Naive thymus-derived CD4-positive, alpha-beta T cell (primary cell): ENCODE results near the gene NPAS2. TPM values are rescaled to one million over a fixed set of nuclear protein-coding genes. Genes with fewer than 3 reads are reported as not detected.

Experiments used
- ATAC-seq: fragments of 150-1000 bp; cut with Tn5 transposase; 2 replicates; pipeline ENCODE4 v1.10.0; 2021; ENCODE audit warnings: mild to moderate bottlenecking, moderate library complexity
- CTCF ChIA-PET: fragments of 350-600 bp; sonication (Branson Sonifier 250); formaldehyde crosslinking; loops from one replicate; lab custom pipeline; 2021; ENCODE audit warnings: antibody characterized with exemption; lab: Charles Lee
- POLR2A ChIA-PET: fragments of 350-600 bp; sonication (Branson Sonifier 250); formaldehyde crosslinking; loops from one replicate; lab custom pipeline; 2021; ENCODE audit warnings: antibody characterized with exemption, inconsistent platforms; lab: Charles Lee
- DNase-seq, 9 donors: peaks; one replicate each; pipeline versions ENCODE4 v3.0.0 to v3.0.0-alpha.2; 2020 to 2022; ENCODE audit warnings: mixed read lengths in 1 of 9
- H3K27ac ChIP-seq: one replicate; pipeline ENCODE4 v1.7.0; 2013; ENCODE audit warnings: mild to moderate bottlenecking, low read depth, low read length, moderate library complexity
- H3K27me3 ChIP-seq, 2 donors: one replicate each; pipeline ENCODE4 v1.7.0; 2013; ENCODE audit warnings: low read length in 2 of 2, mild to moderate bottlenecking in 2 of 2, moderate library complexity in 2 of 2; ENCODE audit not compliant: control insufficient read depth in 2 of 2, insufficient read depth in 2 of 2
- H3K36me3 ChIP-seq, 3 experiments: 1 replicate in 2 of 3; 2 replicates in 1 of 3; pipeline ENCODE4 v1.7.0; 2013; ENCODE audit warnings: low read length in 3 of 3, mild to moderate bottlenecking in 3 of 3, moderate library complexity in 1 of 3; ENCODE audit not compliant: insufficient read depth in 3 of 3, control insufficient read depth in 2 of 3
- H3K4me1 ChIP-seq, 2 donors: one replicate each; pipeline ENCODE4 v1.7.0; 2013; ENCODE audit warnings: low read length in 2 of 2, mild to moderate bottlenecking in 2 of 2, moderate library complexity in 1 of 2; ENCODE audit not compliant: control insufficient read depth in 2 of 2, insufficient read depth in 2 of 2
- H3K4me3 ChIP-seq: 2 replicates; pipeline ENCODE4 v1.7.0; 2013; ENCODE audit warnings: mild to moderate bottlenecking, low read length
- H3K9me3 ChIP-seq, 3 experiments: 1 replicate in 2 of 3; 2 replicates in 1 of 3; pipeline ENCODE4 v1.7.0; 2013; ENCODE audit warnings: low read length in 3 of 3; ENCODE audit not compliant: control insufficient read depth in 2 of 3
- H3K27ac Mint-ChIP-seq, 9 donors: one replicate each; pipeline ENCODE4 v1.8.0; 2020 to 2022; ENCODE audit warnings: mixed read lengths in 9 of 9, mild to moderate bottlenecking in 8 of 9, moderate library complexity in 5 of 9, inconsistent platforms in 2 of 9
- H3K27me3 Mint-ChIP-seq, 5 donors: one replicate each; pipeline ENCODE4 v1.8.0; 2021 to 2022; ENCODE audit warnings: mixed read lengths in 5 of 5, mild to moderate bottlenecking in 1 of 5
- H3K36me3 Mint-ChIP-seq, 5 donors: one replicate each; pipeline ENCODE4 v1.8.0; 2020 to 2022; ENCODE audit warnings: mixed read lengths in 5 of 5, mild to moderate bottlenecking in 3 of 5, inconsistent platforms in 1 of 5
- H3K4me1 Mint-ChIP-seq, 7 donors: one replicate each; pipeline ENCODE4 v1.8.0; 2020 to 2022; ENCODE audit warnings: mixed read lengths in 7 of 7, mild to moderate bottlenecking in 3 of 7, inconsistent platforms in 1 of 7
- H3K4me3 Mint-ChIP-seq, 10 donors: one replicate each; pipeline ENCODE4 v1.8.0; 2020 to 2022; ENCODE audit warnings: mild to moderate bottlenecking in 10 of 10, mixed read lengths in 10 of 10, moderate library complexity in 6 of 10, inconsistent platforms in 2 of 10
- H3K9me3 Mint-ChIP-seq, 11 donors: one replicate each; pipeline ENCODE4 v1.8.0; 2020 to 2022; ENCODE audit warnings: mixed read lengths in 11 of 11, mild to moderate bottlenecking in 4 of 11, inconsistent platforms in 1 of 11, moderate library complexity in 1 of 11
- intact Hi-C, 2 donors: fragments of 100-400 bp; cut with micrococcal nuclease; formaldehyde crosslinking; loops; one replicate each; pipeline ENCODE4 v1.15.1; 2023
- polyA plus RNA-seq, 2 donors: library from polyadenylated mRNA; unstranded; fragments of 300-500 nt; fragmentation: Illumina TruSeq; gene quantifications; one replicate each; pipeline ENCODE4 v1.2.3, GENCODE V29; 2021
- total RNA-seq, 6 experiments: library from RNA in 5 of 6; stranded (reverse) in 5 of 6; gene quantifications; 1 replicate in 5 of 6; 2 replicates in 1 of 6; pipeline ENCODE4 v1.2.3 and lab custom pipeline; 2021 to 2026

Gene NPAS2
- total and polyA plus RNA-seq, 7 experiments from 2014 or later = 1.2 to 15.0 (median 8.3) TPM

DNA sequence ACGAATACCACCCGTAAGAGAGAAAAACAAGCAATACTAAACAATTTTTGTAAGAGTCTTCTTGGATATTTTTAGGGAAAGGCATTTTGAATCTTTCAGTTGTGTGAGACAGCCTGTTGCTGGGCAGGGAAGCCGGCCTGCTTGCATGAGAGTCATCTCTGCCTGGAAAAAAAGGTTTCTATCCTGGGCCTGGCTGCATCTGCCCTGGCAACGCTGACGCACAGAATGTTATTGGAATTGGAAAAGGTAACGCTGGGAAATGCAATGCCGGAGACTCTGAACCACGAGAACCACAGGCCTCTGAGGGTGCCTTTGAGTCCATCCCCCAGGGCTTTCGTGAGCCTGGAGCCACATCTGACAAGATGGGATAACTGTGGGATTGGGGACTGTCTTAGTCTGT lies 17.9 kb upstream of the NPAS2 start:
- H3K27ac ChIP-seq = no peak overlapping the region
- H3K27me3 ChIP-seq = no peaks in the 10 kb centered on the region
- H3K4me3 ChIP-seq = no peak overlapping the region
- H3K27ac Mint-ChIP-seq = peak overlapping the region in 1 of 9 donors; percentile 10
- CTCF ChIA-PET = no interaction called here
- H3K4me3 Mint-ChIP-seq = no peak overlapping the region
- H3K4me1 ChIP-seq = no peaks in the 10 kb centered on the region
- H3K27me3 Mint-ChIP-seq = peaks cover 0 to 3% (median 0%) of the 10 kb centered on the region in 5 donors
- ATAC-seq = no peak
- H3K36me3 ChIP-seq = no peaks in the 10 kb centered on the region
- POLR2A ChIA-PET = no interaction called here
- H3K4me1 Mint-ChIP-seq = peaks cover 0 to 5% (median 0%) of the 10 kb centered on the region in 7 donors
- intact Hi-C loops = no loop called here
- no peaks in the 10 kb centered on the region for H3K9me3 Mint-ChIP-seq
- H3K9me3 ChIP-seq = no peaks in the 10 kb centered on the region
- no peak for DNase-seq
- H3K36me3 Mint-ChIP-seq = no peaks in the 10 kb centered on the region

DNA sequence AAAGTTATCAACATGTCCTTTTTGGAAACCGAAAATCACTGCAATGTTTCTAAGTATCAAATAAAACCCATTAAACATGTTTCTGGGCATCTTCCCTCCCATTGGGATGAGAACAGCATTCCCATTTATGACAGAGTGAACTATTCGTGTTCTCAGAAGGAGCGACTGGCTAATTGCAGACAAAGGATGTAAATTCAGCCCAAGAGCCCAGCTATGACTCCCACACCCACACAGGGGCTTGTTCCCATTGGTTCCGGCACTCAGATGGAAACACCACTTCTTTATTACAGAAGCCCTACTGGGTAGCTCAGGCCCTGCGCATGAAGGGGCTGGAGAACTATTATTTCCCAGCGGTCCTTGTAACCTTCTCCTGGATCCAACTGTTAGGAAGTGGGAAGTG lies 16.6 kb upstream of the NPAS2 start:
- ATAC-seq (no peak), DNase-seq (no peak)
- Histone ChIP-seq H3K9me3 (no peaks in the 10 kb centered on the region), H3K4me3 (no peak overlapping the region), H3K27ac (no peak overlapping the region), H3K4me1 (no peaks in the 10 kb centered on the region), H3K27me3 (no peaks in the 10 kb centered on the region), H3K36me3 (no peaks in the 10 kb centered on the region)
- Mint-ChIP-seq H3K27me3 (peaks cover 0 to 6% (median 0%) of the 10 kb centered on the region in 5 donors), H3K9me3 (no peaks in the 10 kb centered on the region), H3K4me1 (peaks cover 0 to 6% (median 0%) of the 10 kb centered on the region in 7 donors), H3K27ac (no peak overlapping the region), H3K36me3 (no peaks in the 10 kb centered on the region), H3K4me3 (no peak overlapping the region)
- ChIA-PET POLR2A (interaction anchor here (0.7 kb wide), 1 partner anchor 11 kb away, joined by 3 read pairs; no protein-coding TSS in a partner anchor), CTCF (interaction anchor here (0.8 kb wide), 1 partner anchor 96 kb away, joined by 3 read pairs; no protein-coding TSS in a partner anchor)
- intact Hi-C loops = no loop called here

DNA sequence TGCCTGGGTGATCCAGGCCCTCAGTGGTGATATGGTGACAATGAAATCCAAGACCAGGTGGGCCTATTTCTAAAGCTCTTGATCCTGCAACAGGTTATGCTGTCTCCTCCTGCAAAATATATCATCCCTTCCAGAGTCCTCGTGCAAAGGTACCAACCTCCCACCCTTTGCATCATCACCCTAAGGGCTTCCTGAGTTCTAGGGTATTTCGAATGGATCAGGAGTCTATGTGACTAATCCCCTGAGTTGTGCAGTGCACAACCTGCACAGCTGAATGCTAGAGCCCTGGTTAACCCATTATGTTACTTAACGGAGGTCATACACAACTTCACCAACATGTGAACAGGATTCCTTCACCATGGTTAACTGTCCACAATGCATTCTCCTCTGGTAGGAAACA lies 13.4 kb upstream of the NPAS2 start:
- DNase-seq (no peak), ATAC-seq (no peak)
- intact Hi-C loops = no loop called here
- Mint-ChIP-seq H3K27me3 (peaks cover 0 to 12% (median 0%) of the 10 kb centered on the region in 5 donors), H3K4me3 (no peak overlapping the region), H3K9me3 (peaks cover 0 to 5% (median 0%) of the 10 kb centered on the region in 11 donors), H3K4me1 (peaks cover 0 to 24% (median 11%) of the 10 kb centered on the region in 7 donors), H3K27ac (no peak overlapping the region), H3K36me3 (peaks cover 0 to 4% (median 0%) of the 10 kb centered on the region in 5 donors)
- CTCF ChIA-PET = no interaction called here
- POLR2A ChIA-PET = no interaction called here
- Histone ChIP-seq H3K36me3 (no peaks in the 10 kb centered on the region), H3K27me3 (no peaks in the 10 kb centered on the region), H3K27ac (no peak overlapping the region), H3K4me3 (no peak overlapping the region), H3K4me1 (peaks cover 0 to 2% of the 10 kb centered on the region in 2 donors), H3K9me3 (no peaks in the 10 kb centered on the region)

DNA sequence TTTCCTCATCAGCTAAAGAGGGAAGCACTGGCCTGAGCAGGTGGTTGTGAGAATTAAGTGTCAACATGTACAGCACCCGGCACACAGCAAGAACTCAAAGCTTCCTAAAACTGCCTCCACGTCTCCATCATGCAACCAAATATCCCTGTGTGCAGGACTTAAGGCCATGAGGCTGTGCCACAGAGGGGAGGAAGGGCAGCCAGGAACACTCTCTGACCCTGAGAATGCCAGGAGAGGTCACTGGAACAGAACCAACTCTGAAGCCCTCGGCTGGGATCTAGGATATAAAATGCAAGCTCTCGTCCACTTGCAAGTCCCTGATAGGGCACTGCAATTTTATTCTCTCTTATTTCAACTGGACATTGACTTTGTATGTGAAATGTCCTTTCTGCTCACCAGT lies 12.2 kb upstream of the NPAS2 start:
- no peak for ATAC-seq

DNA sequence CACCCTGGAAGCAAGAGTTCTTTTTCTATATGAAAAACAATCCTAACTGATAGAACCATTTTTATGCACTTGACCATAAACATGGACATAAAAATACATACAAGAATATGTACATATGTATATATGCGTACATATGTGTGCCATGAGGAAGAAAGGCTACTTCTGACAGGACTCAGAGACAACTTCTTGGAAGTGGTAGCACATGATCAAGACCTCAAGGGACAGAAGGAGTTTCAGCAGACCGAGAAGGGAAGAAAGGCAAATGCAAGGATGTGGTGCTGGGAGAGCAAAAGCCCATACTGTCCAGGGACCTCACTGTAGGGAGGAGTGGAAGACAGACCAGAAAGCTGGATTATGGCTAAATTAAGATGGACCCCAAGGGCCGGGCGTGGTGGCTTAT lies 11.4 kb upstream of the NPAS2 start:
- Histone ChIP-seq H3K4me1 (peaks cover 0 to 21% of the 10 kb centered on the region in 2 donors), H3K27me3 (no peaks in the 10 kb centered on the region), H3K4me3 (no peak overlapping the region), H3K27ac (no peak overlapping the region), H3K36me3 (no peaks in the 10 kb centered on the region), H3K9me3 (no peaks in the 10 kb centered on the region)
- no peak overlapping the region for H3K27ac Mint-ChIP-seq
- DNase-seq (no peak), ATAC-seq (no peak)
- peaks cover 10 to 45% (median 31%) of the 10 kb centered on the region in 7 donors for H3K4me1 Mint-ChIP-seq
- H3K4me3 Mint-ChIP-seq = no peak overlapping the region
- ChIA-PET CTCF (no interaction called here), POLR2A (no interaction called here)
- peaks cover 0 to 12% (median 0%) of the 10 kb centered on the region in 5 donors for H3K27me3 Mint-ChIP-seq
- peaks cover 0 to 5% (median 0%) of the 10 kb centered on the region in 11 donors for H3K9me3 Mint-ChIP-seq
- peaks cover 0 to 4% (median 0%) of the 10 kb centered on the region in 5 donors for H3K36me3 Mint-ChIP-seq
- intact Hi-C loops = no loop called here

More for the DNA sequence above, 12.2 kb upstream of the NPAS2 start:
- H3K4me3 ChIP-seq = no peak overlapping the region
- H3K27ac Mint-ChIP-seq = no peak overlapping the region
- POLR2A ChIA-PET = interaction anchor here (0.6 to 0.7 kb wide), 2 partner anchors 31 to 195 kb away, joined by 3 to 5 read pairs; no protein-coding TSS in a partner anchor
- H3K9me3 Mint-ChIP-seq = peaks cover 0 to 5% (median 0%) of the 10 kb centered on the region in 11 donors
- no peaks in the 10 kb centered on the region for H3K36me3 ChIP-seq
- H3K27me3 ChIP-seq = no peaks in the 10 kb centered on the region
- H3K4me1 Mint-ChIP-seq = peaks cover 9 to 36% (median 23%) of the 10 kb centered on the region in 7 donors
- H3K27ac ChIP-seq = no peak overlapping the region
- CTCF ChIA-PET = no interaction called here
- H3K4me3 Mint-ChIP-seq = no peak overlapping the region
- H3K4me1 ChIP-seq = peaks cover 0 to 13% of the 10 kb centered on the region in 2 donors
- H3K36me3 Mint-ChIP-seq = peaks cover 0 to 4% (median 0%) of the 10 kb centered on the region in 5 donors
- intact Hi-C loops = no loop called here
- peaks cover 0 to 12% (median 0%) of the 10 kb centered on the region in 5 donors for H3K27me3 Mint-ChIP-seq
- no peaks in the 10 kb centered on the region for H3K9me3 ChIP-seq
- no peak for DNase-seq

DNA sequence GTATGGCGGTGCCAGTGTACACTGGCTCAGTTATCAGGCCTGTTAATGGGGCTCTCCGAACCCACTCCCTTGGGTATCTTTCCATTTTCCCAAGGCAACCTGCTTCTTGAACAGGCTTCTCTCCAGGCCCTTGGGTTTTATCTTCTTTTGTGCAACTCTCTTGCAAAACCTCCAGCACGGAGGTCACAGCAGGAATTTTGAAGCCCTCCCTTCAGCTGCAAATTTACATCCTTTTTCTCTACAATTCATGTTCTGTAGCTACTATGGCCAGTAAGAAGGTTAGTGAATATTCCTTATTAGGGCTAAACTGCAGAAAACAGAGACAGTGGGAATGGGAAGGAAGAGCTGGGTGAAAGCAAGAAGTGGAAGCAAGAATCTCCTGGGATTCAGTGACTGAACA lies 10.4 kb upstream of the NPAS2 start:
- Histone ChIP-seq H3K36me3 (no peaks in the 10 kb centered on the region), H3K27me3 (no peaks in the 10 kb centered on the region), H3K4me3 (no peak overlapping the region), H3K4me1 (peaks cover 0 to 31% of the 10 kb centered on the region in 2 donors), H3K9me3 (no peaks in the 10 kb centered on the region), H3K27ac (no peak overlapping the region)
- Mint-ChIP-seq H3K36me3 (peaks cover 0 to 4% (median 0%) of the 10 kb centered on the region in 5 donors), H3K27ac (peak overlapping the region in 2 of 9 donors; percentile 32 to 48), H3K4me1 (peaks cover 17 to 49% (median 41%) of the 10 kb centered on the region in 7 donors), H3K4me3 (no peak overlapping the region), H3K9me3 (peaks cover 0 to 5% (median 0%) of the 10 kb centered on the region in 11 donors), H3K27me3 (peaks cover 0 to 12% (median 0%) of the 10 kb centered on the region in 5 donors)
- CTCF ChIA-PET = no interaction called here
- POLR2A ChIA-PET = no interaction called here
- intact Hi-C loops = no loop called here
- ATAC-seq = no peak
- DNase-seq = no peak
